ENCODE results near the gene TBX5.
A peak's percentile ranks its signal among the peaks of the same experiment; 100 is the strongest.

TBX5 gene

DNA sequence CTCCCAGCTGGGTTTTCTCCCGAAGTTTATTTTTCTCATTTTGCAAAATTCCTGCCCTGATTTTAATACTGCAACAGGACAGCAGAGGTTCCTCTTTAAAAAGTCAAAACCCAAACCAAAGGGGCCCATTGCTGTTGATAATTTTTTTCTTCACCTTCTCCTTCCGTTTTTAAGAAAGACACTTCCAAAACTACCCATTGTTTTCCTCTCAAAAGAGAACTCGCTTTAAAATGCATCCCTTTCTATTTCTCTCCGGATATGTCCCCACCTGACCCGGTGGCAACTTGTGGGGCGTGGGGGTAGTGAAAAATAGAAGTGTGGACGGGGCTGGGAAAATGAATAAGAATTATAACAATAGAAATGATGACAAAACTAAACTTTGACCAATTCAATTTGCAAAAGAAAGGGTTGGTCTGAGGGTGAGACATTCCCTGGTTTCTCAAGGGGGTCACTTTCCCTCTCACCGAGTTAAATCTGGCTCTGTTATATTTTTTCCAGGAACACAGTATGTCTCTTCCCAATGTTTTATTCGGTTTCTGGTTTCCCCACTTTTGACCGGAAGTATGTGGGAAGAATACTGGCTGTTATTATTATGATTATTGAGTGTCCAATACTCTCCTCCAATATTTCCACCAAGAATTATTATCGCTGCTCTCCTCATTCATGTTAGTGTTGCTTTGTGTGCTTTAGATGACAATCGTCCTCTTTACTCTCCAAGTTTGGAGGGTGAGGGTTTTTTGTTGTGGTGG is 4.1 kb upstream of the TBX5 start:
- DNase-seq (ENCODE audit: low read depth) = peak; percentile 26
- TF ChIP-seq, protein P1, sequence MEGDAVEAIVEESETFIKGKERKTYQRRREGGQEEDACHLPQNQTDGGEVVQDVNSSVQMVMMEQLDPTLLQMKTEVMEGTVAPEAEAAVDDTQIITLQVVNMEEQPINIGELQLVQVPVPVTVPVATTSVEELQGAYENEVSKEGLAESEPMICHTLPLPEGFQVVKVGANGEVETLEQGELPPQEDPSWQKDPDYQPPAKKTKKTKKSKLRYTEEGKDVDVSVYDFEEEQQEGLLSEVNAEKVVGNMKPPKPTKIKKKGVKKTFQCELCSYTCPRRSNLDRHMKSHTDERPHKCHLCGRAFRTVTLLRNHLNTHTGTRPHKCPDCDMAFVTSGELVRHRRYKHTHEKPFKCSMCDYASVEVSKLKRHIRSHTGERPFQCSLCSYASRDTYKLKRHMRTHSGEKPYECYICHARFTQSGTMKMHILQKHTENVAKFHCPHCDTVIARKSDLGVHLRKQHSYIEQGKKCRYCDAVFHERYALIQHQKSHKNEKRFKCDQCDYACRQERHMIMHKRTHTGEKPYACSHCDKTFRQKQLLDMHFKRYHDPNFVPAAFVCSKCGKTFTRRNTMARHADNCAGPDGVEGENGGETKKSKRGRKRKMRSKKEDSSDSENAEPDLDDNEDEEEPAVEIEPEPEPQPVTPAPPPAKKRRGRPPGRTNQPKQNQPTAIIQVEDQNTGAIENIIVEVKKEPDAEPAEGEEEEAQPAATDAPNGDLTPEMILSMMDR (IDR thresholded peaks at IDR 0.05; ENCODE audit: low read length, missing control alignments) = no peak
- H3K4me3 ChIP-seq (replicated peaks; ENCODE audit: low read depth, low read length) = peak overlapping the region; percentile 65

DNA sequence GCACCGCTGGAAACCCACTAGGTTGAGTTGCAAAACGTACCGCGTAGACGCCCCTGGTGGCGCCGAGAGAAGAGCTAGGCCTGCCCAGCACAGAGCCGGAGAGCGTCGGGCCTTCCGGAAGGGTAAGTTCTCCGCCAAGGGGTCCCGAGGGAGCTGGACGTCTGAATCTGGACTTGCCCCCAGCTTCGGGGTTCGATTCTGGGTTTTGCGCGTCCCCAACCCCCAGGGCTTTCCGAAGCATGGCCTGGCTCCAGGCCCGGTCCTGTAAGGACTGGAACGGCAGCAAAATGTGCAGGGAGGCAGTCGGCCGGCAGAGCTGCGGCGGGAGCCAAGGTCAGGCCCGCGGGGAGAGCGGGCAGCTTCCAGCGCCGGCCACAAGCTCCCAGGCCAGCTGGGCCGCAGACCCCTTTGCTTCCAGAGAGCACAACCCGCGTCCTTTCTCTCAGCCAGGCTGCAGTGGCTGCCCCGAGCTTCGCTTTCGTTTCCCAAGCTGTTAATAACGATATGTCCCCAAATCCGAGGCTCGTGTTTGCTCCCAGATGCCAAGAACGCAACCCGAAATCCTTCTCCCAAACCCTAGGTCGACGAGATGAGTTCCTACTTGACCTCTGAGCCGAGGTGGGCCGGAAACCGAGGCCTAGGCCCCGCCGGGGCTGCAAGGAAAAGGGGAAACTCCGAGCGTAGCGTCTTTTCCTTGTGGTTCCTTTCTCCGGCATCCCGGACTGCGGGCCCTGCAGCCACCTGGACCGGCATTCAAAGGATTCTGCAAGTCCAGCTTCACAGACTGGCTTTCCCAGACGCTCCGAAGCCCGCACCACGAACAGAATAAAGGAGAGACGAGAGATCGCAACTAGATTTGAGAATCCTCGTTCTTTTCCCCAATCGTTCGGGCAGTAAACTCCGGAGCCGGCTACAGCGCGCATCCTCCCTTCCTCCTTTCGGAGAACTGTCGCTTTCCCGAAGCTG is 3.2 kb upstream of the TBX5 start:
- peak; percentile 73 for DNase-seq (ENCODE audit: low read depth)
- TF ChIP-seq, protein P1 (IDR thresholded peaks at IDR 0.05; ENCODE audit: low read length, missing control alignments) = peak; percentile 4
- H3K4me3 ChIP-seq (replicated peaks; ENCODE audit: low read depth, low read length) = peak overlapping the region; percentile 65

DNA sequence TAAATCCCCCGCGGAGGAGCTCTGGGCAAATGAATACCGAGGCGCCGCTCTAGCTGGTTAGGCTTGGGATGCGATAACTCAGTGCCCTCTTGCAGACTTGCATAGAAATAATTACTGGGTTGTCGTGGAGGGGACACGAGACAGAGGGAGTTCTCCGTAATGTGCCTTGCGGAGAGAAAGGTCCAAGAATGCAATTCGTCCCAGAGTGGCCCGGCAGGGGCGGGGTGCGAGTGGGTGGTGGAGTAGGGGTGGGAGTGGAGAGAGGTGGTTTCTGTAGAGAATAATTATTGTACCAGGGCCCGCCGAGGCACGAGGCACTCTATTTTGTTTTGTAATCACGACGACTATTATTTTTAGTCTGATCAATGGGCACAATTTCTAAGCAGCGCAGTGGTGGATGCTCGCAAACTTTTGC is 2.5 kb upstream of the TBX5 start:
- TF ChIP-seq, protein P1 (IDR thresholded peaks at IDR 0.05; ENCODE audit: low read length, missing control alignments) = no peak
- peak; percentile 32 for DNase-seq (ENCODE audit: low read depth)
- peak overlapping the region; percentile 65 for H3K4me3 ChIP-seq (replicated peaks; ENCODE audit: low read depth, low read length)

DNA sequence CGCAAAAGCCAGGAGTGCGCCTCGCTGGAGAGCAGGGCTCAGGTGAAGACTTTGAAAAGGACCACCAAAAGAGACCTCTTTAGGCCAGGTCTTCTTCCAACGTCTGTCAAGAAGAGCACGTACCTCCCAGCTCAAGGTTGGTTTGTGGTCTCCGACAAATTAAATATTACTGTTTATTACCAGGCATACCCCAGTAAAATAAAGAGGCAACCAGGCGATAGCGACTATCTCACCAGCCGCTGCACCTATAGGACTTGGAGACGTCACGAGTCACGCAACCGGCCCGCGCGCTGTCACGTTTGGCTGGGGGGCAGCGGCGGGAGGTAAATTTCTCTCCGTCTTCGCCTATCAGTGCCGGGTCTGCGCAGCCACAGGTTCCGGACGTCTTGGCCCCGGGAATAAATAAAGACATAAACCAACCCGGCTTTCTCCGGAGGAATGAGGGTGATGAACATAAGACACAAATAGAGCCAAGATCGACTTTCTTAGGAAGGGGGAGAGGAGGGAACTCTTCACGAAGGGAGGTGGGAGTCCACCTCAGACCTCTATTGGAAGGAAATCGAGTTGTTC is 2.0 kb upstream of the TBX5 start:
- TF ChIP-seq, protein P1 (IDR thresholded peaks at IDR 0.05; ENCODE audit: low read length, missing control alignments) = no peak
- peak overlapping the region; percentile 65 for H3K4me3 ChIP-seq (replicated peaks; ENCODE audit: low read depth, low read length)
- DNase-seq (ENCODE audit: low read depth) = peak; percentile 26

DNA sequence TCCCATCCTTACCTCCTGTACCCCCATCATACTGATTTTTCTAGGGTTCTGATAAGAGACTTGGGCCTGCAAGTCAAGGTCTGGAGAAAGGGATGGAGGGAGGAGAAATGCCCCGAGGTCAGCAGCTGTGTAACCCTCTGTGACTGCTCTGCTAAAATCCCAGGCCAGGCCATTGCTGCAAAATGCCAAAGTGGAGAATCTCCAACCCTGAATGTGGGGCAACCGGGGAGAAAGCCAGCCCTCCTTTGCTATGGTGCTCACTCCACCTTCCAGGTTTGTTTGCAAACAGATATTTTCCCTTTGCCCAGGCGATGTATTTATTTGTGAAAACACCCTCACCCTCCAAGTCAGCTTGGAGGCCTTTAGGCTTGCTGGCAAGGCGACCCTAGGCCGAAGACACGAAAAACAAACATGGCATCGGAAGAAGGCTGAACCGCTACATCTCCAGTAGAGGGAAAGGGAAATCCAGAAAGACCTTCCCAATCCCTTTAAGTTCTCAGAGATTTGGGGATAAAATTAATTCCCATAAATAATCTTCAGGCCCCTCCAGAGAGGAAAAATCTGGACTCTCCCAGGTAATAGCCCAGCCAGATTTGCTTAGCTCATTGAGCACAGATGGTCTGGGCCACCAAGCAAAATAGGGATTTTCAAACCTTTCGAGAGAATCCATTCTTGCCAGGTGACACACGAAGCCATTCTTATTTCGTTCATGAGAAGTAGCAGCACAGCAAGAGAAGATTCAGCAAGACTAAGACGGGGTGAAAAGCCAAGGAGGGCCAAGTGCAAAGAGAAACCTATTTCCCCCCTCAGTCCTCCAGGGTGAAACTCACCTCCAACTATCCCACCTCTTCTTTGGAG is 1.3 kb upstream of the TBX5 start:
- no peak for DNase-seq (ENCODE audit: low read depth)
- TF ChIP-seq, protein P1 (IDR thresholded peaks at IDR 0.05; ENCODE audit: low read length, missing control alignments) = no peak
- peak overlapping the region; percentile 65 for H3K4me3 ChIP-seq (replicated peaks; ENCODE audit: low read depth, low read length)
